ENCODE results near the gene KCNQ1. TPM values are rescaled to one million over a fixed set of nuclear protein-coding genes. Genes with fewer than 3 reads are reported as not detected.

KCNQ1 gene
- total RNA-seq, 1 donor from 2014 or later, result 1.6 TPM

- H3K4me3 ChIP-seq (ENCODE audit: low read depth, low read length), result no peak overlapping the region
- H3K27me3 ChIP-seq (ENCODE audit: control insufficient read depth, insufficient read depth, low read length), result no peaks in the 10 kb centered on the region
- no peak for FAIRE-seq
- TF ChIP-seq CTCF (IDR thresholded peaks at IDR 0.05; ENCODE audit: insufficient read depth, low read length, severe bottlenecking), result no peak
- no peak for DNase-seq (ENCODE audit: low read depth)
- no peaks in the 10 kb centered on the region for H3K36me3 ChIP-seq (ENCODE audit: control insufficient read depth, insufficient read depth, low read length)
These were observed 308.1 kb downstream of the KCNQ1 start for GRCh38 chr11:2752923-2753322.

DNA sequence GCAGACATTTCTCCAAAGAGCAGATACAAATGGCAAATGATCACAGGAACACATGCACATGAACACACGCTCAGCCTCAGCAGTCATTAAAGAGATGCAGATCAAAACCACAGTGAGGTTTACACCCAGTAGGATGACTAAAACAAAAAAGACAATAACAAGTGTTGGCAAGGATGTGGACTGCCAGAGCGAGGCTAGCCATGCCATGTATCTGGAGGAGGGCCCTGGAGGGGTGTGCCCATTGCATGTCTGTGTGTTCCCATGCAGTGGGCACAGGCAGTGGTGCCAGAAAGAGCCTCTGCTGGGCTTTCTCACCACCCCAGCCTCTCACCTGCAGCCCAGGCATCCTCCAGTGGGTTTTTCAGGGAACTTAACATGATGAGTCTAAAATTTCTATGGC lies 309.2 kb downstream of the KCNQ1 start:
- Histone ChIP-seq H3K4me3 (ENCODE audit: low read depth, low read length) (no peak overlapping the region), H3K27me3 (ENCODE audit: control insufficient read depth, insufficient read depth, low read length) (no peaks in the 10 kb centered on the region), H3K36me3 (ENCODE audit: control insufficient read depth, insufficient read depth, low read length) (no peaks in the 10 kb centered on the region)
- no peak for TF ChIP-seq CTCF (IDR thresholded peaks at IDR 0.05; ENCODE audit: insufficient read depth, low read length, severe bottlenecking)
- FAIRE-seq (no peak), DNase-seq (ENCODE audit: low read depth) (no peak)

DNA sequence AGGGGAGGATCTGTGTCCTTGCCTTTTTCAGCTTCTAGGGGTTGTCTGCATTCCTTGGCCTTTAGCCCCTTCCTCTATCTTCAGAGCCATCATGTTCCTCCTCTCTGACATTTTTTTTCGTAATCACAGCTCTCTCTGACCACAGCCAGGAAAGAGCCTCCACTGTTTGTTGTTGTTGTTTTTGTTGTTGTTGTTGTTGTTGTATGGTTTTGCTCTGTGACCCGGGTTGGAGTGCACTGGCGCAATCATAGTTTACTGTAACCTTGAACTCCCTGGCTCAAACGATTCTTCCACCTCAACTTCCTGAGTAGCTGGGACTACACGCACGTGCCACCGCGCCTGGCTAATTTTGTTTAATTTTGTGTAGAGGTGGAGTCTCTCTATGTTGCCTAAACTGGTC lies 310.3 kb downstream of the KCNQ1 start:
- no peaks in the 10 kb centered on the region for H3K36me3 ChIP-seq (ENCODE audit: control insufficient read depth, insufficient read depth, low read length)
- no peak for TF ChIP-seq CTCF (IDR thresholded peaks at IDR 0.05; ENCODE audit: insufficient read depth, low read length, severe bottlenecking)
- no peak overlapping the region for H3K4me3 ChIP-seq (ENCODE audit: low read depth, low read length)
- FAIRE-seq (no peak), DNase-seq (ENCODE audit: low read depth) (no peak)
- H3K27me3 ChIP-seq (ENCODE audit: control insufficient read depth, insufficient read depth, low read length), result no peaks in the 10 kb centered on the region

GRCh38 chr11:2758751-2759150 lies 313.9 kb downstream of the KCNQ1 start:
- TF ChIP-seq CTCF (IDR thresholded peaks at IDR 0.05; ENCODE audit: insufficient read depth, low read length, severe bottlenecking), result no peak
- Histone ChIP-seq H3K27me3 (ENCODE audit: control insufficient read depth, insufficient read depth, low read length) (no peaks in the 10 kb centered on the region), H3K4me3 (ENCODE audit: low read depth, low read length) (no peak overlapping the region), H3K36me3 (ENCODE audit: control insufficient read depth, insufficient read depth, low read length) (no peaks in the 10 kb centered on the region)
- FAIRE-seq, result no peak
- no peak for DNase-seq (ENCODE audit: low read depth)

DNA sequence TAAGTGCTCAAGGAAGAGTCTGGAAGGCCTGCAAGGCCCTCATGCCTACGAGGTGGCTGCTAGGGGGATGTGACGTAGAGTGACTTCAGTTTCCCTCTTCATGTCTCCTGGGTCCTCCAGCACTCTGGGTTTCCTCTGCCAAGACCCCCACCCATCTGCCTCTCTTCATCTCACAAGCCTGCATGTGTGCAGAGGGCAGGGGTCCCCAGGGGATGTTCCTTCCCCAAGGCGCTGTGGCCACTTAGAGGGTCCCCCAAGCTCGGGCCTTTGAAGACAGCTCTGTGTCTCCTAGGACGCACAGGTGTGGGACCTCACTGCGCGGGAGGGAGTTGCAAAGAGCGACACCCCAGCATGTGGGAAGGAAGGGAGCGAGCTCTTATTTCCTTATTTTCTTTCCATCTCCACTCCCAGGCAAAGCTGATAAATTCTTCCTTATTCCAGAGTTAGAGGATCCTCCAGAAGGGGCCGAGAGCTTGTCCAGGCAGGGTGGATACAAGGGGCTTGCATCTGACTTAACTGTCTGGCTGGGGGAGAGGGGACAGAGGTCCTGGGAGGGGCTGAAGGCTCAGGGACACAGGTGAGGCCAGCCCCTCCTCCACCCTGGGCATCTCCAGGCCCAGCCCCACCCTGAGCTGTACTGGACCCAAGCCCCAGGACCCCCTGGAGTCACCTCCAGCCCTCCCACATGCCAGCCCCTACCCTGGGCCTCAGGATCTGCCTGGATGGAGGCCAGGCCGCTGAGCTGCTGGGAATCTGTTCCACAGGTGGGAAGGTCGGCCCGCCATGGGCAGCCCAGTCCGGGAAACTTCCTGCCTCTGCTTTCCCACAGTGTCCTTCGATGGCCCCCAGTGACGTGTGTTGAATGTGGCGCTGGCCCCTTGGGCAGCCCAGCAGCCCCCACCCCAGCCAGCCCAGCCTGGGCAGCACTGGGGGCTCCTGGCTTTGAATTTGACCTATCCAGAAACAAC lies 314.7 kb downstream of the KCNQ1 start:
- TF ChIP-seq CTCF (IDR thresholded peaks at IDR 0.05; ENCODE audit: insufficient read depth, low read length, severe bottlenecking), result no peak
- FAIRE-seq (no peak), DNase-seq (ENCODE audit: low read depth) (no peak)
- Histone ChIP-seq H3K4me3 (ENCODE audit: low read depth, low read length) (no peak overlapping the region), H3K27me3 (ENCODE audit: control insufficient read depth, insufficient read depth, low read length) (no peaks in the 10 kb centered on the region), H3K36me3 (ENCODE audit: control insufficient read depth, insufficient read depth, low read length) (no peaks in the 10 kb centered on the region)

Data from bronchial epithelial cell (primary cell).